Epithelial cell of proximal tubule (primary cell): Measurements from ENCODE around the gene MEAF6. TPM values are rescaled to one million over a fixed set of nuclear protein-coding genes. Genes with fewer than 3 reads are reported as not detected.

Experiments
- DNase-seq: peaks from one replicate; pipeline ENCODE4 v3.0.0-alpha.2; 2011; ENCODE audit warnings: low read depth
- H3K4me3 ChIP-seq: 2 replicates; pipeline ENCODE4 v1.5.1; 2011; ENCODE audit warnings: low read depth, mild to moderate bottlenecking, low read length
- CTCF ChIP-seq: conservative IDR thresholded peaks from 2 replicates; pipeline ENCODE4 v1.5.1; 2012; ENCODE audit warnings: low read depth, mild to moderate bottlenecking, low read length
- total RNA-seq: library from RNA; depleted of rRNA; stranded (reverse); fragments of >200 nt; gene quantifications from 2 replicates; pipeline ENCODE4 v1.2.3, GENCODE V29; 2015

Gene MEAF6
- total RNA-seq, 1 donor from 2014 or later, result 64.2 TPM

- peak overlapping the region; percentile 71 for H3K4me3 ChIP-seq
- DNase-seq, result no peak
These were observed 36.1 kb downstream of the MEAF6 start for GRCh38 chr1:37478451-37478881.

GRCh38 chr1:37477946-37478345 is 36.6 kb downstream of the MEAF6 start:
- TF ChIP-seq CTCF, result no peak
- H3K4me3 ChIP-seq, result peak overlapping the region; percentile 71
- no peak for DNase-seq

More at GRCh38 chr1:37478451-37478881, 36.1 kb downstream of the MEAF6 start:
- TF ChIP-seq CTCF, result no peak

GRCh38 chr1:37477198-37477931 is 37.2 kb downstream of the MEAF6 start:
- H3K4me3 ChIP-seq, result peak overlapping the region; percentile 71
- TF ChIP-seq CTCF, result no peak
- no peak for DNase-seq

GRCh38 chr1:37476460-37477197 is 37.9 kb downstream of the MEAF6 start:
- no peak for DNase-seq

GRCh38 chr1:37476087-37476452 is 38.5 kb downstream of the MEAF6 start:
- no peak for TF ChIP-seq CTCF
- peak overlapping the region; percentile 71 for H3K4me3 ChIP-seq
- DNase-seq, result no peak

More at GRCh38 chr1:37476460-37477197, 37.9 kb downstream of the MEAF6 start:
- peak overlapping the region; percentile 71 for H3K4me3 ChIP-seq
- TF ChIP-seq CTCF, result no peak

GRCh38 chr1:37475380-37476086 is 39.0 kb downstream of the MEAF6 start:
- DNase-seq, result no peak

More at GRCh38 chr1:37475380-37476086, 39.0 kb downstream of the MEAF6 start:
- H3K4me3 ChIP-seq, result peak overlapping the region; percentile 71
- TF ChIP-seq CTCF, result no peak
